Activated CD4-positive, alpha-beta T cell treated with anti-CD3 and anti-CD28 coated beads, Interleukin-2, amount 10 ng/mL, durations not matched to agents 24 days and 14 days (primary cell): ENCODE data around the gene BCAS4. TPM values are rescaled to one million over a fixed set of nuclear protein-coding genes. Genes with fewer than 3 reads are reported as not detected.
A peak's percentile ranks its signal among the peaks of the same experiment; 100 is the strongest.

Experiments used
- DNase-seq: peaks from one replicate; pipeline ENCODE4 v3.0.0; 2022
- H3K27ac Mint-ChIP-seq: one replicate; pipeline ENCODE4 v1.8.0; 2022; ENCODE audit warnings: mild to moderate bottlenecking, mixed read lengths
- H3K27me3 Mint-ChIP-seq: one replicate; pipeline ENCODE4 v1.8.0; 2022; ENCODE audit warnings: mixed read lengths
- H3K36me3 Mint-ChIP-seq: one replicate; pipeline ENCODE4 v1.8.0; 2022; ENCODE audit warnings: low read depth, mild to moderate bottlenecking, mixed read lengths
- H3K4me1 Mint-ChIP-seq: one replicate; pipeline ENCODE4 v1.8.0; 2021; ENCODE audit warnings: mixed read lengths
- H3K4me3 Mint-ChIP-seq: one replicate; pipeline ENCODE4 v1.8.0; 2022; ENCODE audit warnings: mild to moderate bottlenecking, moderate library complexity, mixed read lengths
- H3K9me3 Mint-ChIP-seq: one replicate; pipeline ENCODE4 v1.8.0; 2021; ENCODE audit warnings: mixed read lengths
- intact Hi-C: fragments of 100-400 bp; cut with micrococcal nuclease; formaldehyde crosslinking; loops from one replicate; pipeline ENCODE4 v1.15.1; 2023
- total RNA-seq: library from RNA; stranded (reverse); gene quantifications from 2 replicates; pipeline ENCODE4 v1.2.3, GENCODE V29; 2022

The BCAS4 gene, protein sequence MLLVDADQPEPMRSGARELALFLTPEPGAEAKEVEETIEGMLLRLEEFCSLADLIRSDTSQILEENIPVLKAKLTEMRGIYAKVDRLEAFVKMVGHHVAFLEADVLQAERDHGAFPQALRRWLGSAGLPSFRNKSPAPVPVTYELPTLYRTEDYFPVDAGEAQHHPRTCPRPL
- total RNA-seq: 7.2 and 8.4 TPM in 2 replicates

DNA sequence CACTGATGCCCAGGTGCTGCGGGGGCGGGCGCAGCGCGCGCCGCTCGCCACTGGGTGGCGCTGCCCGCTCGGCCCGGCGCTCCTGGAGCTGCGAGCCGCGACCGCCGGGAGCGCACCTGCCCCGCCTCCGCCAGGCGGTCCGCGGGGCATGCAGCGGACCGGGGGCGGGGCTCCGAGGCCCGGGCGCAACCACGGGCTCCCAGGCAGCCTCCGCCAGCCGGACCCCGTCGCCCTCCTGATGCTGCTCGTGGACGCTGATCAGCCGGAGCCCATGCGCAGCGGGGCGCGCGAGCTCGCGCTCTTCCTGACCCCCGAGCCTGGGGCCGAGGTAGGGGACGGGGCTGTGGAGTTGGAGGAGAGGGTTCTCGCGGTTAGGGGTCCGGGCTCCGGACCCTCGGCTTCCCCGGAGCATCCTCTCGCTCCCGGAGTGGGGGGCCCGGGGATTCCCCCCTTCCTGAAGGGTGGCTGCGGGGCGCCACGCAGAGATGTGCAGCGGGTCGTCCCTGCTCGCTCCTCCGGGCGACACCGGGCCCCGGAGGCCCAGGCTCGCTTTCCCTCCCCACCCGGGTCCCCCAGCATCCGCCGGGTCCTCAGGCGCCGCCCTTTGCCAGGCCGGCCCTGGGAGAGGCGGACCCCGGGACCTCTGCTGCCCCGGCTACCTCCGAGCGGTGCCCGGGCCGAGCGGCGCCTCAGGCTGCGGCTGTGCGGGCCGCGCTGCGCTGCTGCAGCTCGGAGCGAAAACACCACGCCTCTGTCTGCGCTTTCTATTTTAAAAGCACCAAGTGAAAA, at the start of gene BCAS4:
BCAS4 (plus strand) TSS at position 216 of the 789 bp plus-strand sequence; CDS start at position 239, 23 bp downstream.
- peaks cover 4% of the 10 kb centered on the region for H3K27me3 Mint-ChIP-seq
- H3K9me3 Mint-ChIP-seq: no peaks in the 10 kb centered on the region
- peak within 1 kb of the TSS; percentile 62 for H3K27ac Mint-ChIP-seq
- no peaks in the 10 kb centered on the region for H3K36me3 Mint-ChIP-seq
- peak within 1 kb of the TSS; percentile 84 for H3K4me3 Mint-ChIP-seq
- intact Hi-C loops: loop anchor here (1.0 to 5.0 kb wide), 5 partner anchors 63 to 187 kb away; partner anchors contain the start of genes DPM1, MOCS3 and PARD6B
- peaks cover 12% of the 10 kb centered on the region for H3K4me1 Mint-ChIP-seq
- DNase-seq: peak; percentile 97

DNA sequence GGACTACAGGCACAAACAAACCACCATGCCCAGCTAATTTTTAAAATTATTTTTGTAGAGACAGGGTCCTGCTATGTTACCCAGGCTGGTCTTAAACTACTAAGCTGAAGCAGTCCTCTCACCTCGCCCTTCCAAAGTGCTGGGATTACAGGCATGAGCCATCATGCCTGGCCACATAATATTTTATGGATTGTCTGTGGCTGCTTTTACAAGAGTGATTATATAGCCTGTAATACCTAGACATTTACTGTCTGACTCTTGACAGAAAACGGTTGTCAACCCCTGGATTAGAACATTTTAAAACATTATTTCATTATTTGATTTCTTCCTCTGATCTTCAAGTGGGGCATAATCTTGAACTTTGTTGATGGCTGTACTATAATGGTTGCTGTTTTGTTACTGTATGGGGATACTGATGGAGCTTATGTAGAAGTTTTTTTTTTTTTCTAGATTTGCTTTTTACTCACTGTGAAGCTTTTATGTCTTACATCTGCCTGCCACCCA, 49.2 kb upstream of the BCAS4 start:
- H3K4me1 Mint-ChIP-seq: peaks cover 25% of the 10 kb centered on the region
- peaks cover 17% of the 10 kb centered on the region for H3K36me3 Mint-ChIP-seq
- no peak for DNase-seq
- intact Hi-C loops: loop anchor here (2.0 kb wide), 1 partner anchor 15 kb away; the partner anchor contains the start of gene PARD6B
- H3K27ac Mint-ChIP-seq: peak overlapping the region; percentile 83
- H3K9me3 Mint-ChIP-seq: no peaks in the 10 kb centered on the region
- H3K27me3 Mint-ChIP-seq: no peaks in the 10 kb centered on the region
- no peak overlapping the region for H3K4me3 Mint-ChIP-seq

DNA sequence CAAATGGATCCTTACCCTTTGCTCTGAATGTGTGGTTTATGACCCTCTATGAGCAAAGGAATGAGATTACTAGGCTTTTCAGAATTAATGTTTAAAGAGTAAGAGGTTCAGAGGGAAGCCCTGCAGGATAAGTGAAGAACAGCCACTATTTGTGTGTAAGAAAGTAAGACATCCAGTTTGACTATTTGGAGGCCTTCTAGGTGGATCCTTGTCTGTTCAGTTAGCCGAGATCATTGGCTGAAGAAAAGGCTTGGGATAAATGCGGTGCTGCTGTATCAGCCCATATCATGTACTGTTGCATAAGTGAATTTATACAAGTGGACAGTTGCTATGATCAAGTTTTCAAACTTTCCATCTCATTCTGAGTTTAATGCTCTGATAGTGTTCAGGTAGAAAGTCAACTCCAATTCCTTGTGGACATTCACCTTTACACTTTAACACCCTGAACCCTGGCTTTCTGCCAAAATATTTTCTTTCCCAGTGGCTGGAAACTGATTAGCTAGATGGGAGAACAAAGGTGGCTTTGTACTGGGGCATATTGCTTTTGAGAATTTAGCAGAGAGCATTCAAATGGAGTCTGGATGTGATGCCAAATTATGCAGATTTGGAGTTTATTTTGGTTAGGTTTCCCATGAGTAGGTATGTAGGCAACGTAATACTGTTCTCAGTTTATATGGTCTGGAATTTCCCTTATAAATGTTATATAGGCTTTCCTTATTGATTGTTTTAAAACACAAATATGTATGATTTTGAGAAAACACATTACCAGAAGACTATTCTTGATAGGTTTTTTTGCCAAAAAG, 48.5 kb upstream of the BCAS4 start:
- Mint-ChIP-seq H3K9me3 (no peaks in the 10 kb centered on the region), H3K4me3 (no peak overlapping the region)
- no peak for DNase-seq

DNA sequence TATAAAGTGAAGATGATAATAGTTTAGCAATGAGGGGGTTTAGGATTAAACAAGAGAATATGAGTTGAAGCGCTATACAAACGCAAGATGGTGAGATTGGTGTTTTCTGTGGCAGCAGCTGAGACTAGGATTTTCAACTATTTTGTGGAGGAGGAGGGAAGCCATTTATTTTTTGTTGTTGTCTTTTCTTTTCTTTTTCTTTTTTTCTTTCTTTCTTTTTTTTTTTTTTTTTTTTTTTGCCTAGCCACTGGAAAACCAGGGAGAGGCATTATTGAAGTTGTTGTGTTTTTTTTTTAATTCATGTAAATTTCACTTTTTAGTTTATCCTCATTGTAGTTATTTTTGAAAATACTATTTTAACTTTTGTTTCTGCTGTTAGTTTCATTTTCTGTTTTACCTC, 47.6 kb upstream of the BCAS4 start:
- Mint-ChIP-seq H3K27me3 (no peaks in the 10 kb centered on the region), H3K4me3 (peak overlapping the region; percentile 44), H3K4me1 (peaks cover 21% of the 10 kb centered on the region), H3K9me3 (no peaks in the 10 kb centered on the region), H3K27ac (peak overlapping the region; percentile 9), H3K36me3 (peaks cover 16% of the 10 kb centered on the region)
- DNase-seq: no peak
- intact Hi-C loops: loop anchor here (1.0 to 2.0 kb wide), 2 partner anchors 16 to 84 kb away; partner anchors contain the start of gene PARD6B

More for the DNA sequence above, 48.5 kb upstream of the BCAS4 start:
- Mint-ChIP-seq H3K27ac (peak overlapping the region; percentile 83), H3K36me3 (peaks cover 16% of the 10 kb centered on the region), H3K4me1 (peaks cover 21% of the 10 kb centered on the region), H3K27me3 (no peaks in the 10 kb centered on the region)
- intact Hi-C loops: loop anchor here (2.0 kb wide), 1 partner anchor 16 kb away; the partner anchor contains the start of gene PARD6B

DNA sequence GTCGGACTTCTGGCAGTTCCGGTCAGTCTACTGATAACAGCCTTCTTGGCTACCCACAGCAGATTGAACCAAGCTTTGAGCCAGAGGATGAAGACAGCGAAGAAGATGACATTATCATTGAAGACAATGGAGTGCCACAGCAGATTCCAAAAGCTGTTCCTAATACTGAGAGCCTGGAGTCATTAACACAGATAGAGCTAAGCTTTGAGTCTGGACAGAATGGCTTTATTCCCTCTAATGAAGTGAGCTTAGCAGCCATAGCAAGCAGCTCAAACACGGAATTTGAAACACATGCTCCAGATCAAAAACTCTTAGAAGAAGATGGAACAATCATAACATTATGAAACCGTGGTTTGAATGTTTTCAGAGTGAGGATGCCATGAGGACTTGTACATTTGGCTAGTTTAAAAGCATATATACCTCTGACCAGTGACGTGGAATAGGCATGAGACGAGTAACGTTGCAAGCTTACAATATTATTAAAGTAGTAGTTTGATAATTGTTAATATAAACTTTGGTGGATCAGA, 44.7 kb upstream of the BCAS4 start:
- Mint-ChIP-seq H3K27me3 (no peaks in the 10 kb centered on the region), H3K27ac (no peak overlapping the region), H3K4me1 (peaks cover 16% of the 10 kb centered on the region), H3K9me3 (no peaks in the 10 kb centered on the region), H3K4me3 (no peak overlapping the region), H3K36me3 (peaks cover 10% of the 10 kb centered on the region)
- intact Hi-C loops: no loop called here
- no peak for DNase-seq

DNA sequence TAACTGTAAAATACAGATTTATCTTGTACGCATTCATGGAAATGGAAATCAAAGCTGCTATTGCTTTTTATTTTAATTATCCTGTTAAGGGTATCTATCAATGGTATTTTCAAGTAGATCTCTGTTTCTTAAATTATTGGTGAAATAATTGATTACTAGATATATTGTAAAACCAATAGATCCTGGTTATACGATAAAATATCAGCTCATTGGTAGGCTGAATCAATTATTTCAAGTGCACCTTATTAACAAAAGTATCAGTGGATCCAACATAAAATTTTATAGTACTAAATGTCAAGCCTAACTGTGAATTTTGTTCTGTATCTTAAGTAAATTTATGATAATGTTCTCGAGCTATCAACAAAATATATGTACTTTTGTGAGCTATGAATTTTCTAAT, 41.7 kb upstream of the BCAS4 start:
- H3K9me3 Mint-ChIP-seq: no peaks in the 10 kb centered on the region
- H3K27me3 Mint-ChIP-seq: no peaks in the 10 kb centered on the region
- peaks cover 3% of the 10 kb centered on the region for H3K36me3 Mint-ChIP-seq
- intact Hi-C loops: no loop called here
- no peak overlapping the region for H3K27ac Mint-ChIP-seq
- no peaks in the 10 kb centered on the region for H3K4me1 Mint-ChIP-seq
- no peak overlapping the region for H3K4me3 Mint-ChIP-seq
- no peak for DNase-seq

DNA sequence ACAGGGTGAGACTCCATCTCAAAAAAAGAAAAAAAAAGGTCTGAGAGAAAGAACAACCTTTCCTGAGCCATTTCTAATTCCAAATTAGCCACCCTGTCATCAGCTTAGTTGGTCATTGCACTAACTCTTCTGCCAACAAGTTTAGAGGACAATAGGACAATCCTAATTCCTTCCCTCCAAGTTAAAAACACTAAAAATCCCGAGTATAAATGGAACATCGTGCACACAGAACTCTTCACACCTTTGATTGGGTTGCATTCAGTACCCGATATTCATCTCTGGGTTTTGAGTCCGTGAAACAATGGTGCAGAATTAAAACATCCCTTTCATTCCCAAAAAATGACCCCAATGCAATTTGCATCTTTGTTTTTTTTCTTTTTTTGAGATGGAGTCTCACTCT, 40.4 kb upstream of the BCAS4 start:
- Mint-ChIP-seq H3K4me1 (no peaks in the 10 kb centered on the region), H3K4me3 (no peak overlapping the region), H3K27me3 (peaks cover 3% of the 10 kb centered on the region), H3K27ac (no peak overlapping the region), H3K36me3 (peaks cover 3% of the 10 kb centered on the region), H3K9me3 (no peaks in the 10 kb centered on the region)
- intact Hi-C loops: no loop called here
- no peak for DNase-seq

DNA sequence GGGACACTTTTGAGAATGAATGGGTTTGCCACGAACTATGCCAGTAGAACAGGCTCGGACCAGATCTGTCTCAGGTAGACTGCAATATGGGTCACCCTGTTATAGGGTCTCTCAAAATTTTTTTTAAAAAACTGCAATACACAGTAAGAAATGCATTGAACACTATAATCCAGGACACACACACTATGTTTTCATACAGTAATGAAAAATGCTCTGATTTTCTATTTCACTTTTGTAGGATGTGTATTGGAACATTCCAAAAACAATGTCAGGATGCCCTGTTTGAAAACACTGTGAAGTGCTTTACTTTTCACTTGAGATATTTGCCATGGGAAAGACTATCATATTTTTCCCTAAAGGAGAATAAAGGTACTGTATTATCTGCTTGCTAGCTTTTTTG, 38.4 kb upstream of the BCAS4 start:
- H3K4me1 Mint-ChIP-seq: no peaks in the 10 kb centered on the region
- no peak overlapping the region for H3K27ac Mint-ChIP-seq
- no peak for DNase-seq
- H3K27me3 Mint-ChIP-seq: peaks cover 3% of the 10 kb centered on the region
- H3K36me3 Mint-ChIP-seq: no peaks in the 10 kb centered on the region
- H3K9me3 Mint-ChIP-seq: no peaks in the 10 kb centered on the region
- no peak overlapping the region for H3K4me3 Mint-ChIP-seq
- intact Hi-C loops: no loop called here

DNA sequence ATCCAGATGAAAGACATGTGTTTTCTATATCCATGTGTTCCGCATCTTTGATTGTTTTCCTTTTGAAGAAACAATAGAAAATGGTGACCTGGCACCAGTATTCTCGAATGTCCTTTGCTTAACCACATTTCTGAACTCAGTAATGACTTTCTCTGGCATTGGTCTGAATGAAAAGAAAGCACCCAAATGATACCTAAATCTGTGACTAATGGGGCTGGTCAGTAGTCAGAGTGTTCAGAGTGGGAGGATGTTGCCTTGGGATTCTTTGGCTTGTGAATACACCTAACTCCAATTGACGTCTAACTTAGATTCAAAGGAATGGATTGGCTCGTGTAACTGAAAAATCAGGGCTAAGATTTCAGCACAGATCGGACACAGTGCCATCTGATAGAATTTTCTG, 36.4 kb upstream of the BCAS4 start:
- intact Hi-C loops: no loop called here
- no peak for DNase-seq
- no peak overlapping the region for H3K27ac Mint-ChIP-seq
- H3K4me3 Mint-ChIP-seq: no peak overlapping the region
- H3K9me3 Mint-ChIP-seq: no peaks in the 10 kb centered on the region
- no peaks in the 10 kb centered on the region for H3K36me3 Mint-ChIP-seq
- no peaks in the 10 kb centered on the region for H3K4me1 Mint-ChIP-seq
- H3K27me3 Mint-ChIP-seq: peaks cover 3% of the 10 kb centered on the region

DNA sequence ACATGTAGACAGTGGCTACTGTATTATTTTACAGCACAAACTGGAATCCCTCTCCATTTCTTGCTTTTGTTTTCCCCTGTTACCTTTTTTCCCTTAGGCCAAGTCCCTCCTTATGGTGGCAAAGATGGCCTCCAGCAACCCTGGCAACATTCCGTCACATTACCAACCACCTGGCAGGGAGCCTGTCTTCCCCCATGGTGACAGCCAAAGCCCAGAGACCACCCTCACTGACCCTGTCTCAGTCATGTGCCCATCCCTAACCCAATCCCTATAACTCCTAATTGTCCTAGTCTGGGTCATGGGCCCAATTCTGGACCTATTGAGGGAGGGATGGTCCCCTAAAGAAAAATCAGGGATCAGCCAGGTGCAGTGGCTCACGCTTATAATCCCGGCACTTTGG, 35.9 kb upstream of the BCAS4 start:
- Mint-ChIP-seq H3K27ac (no peak overlapping the region), H3K4me1 (no peaks in the 10 kb centered on the region), H3K4me3 (no peak overlapping the region), H3K36me3 (no peaks in the 10 kb centered on the region), H3K27me3 (peaks cover 3% of the 10 kb centered on the region), H3K9me3 (no peaks in the 10 kb centered on the region)
- no peak for DNase-seq
- intact Hi-C loops: no loop called here

DNA sequence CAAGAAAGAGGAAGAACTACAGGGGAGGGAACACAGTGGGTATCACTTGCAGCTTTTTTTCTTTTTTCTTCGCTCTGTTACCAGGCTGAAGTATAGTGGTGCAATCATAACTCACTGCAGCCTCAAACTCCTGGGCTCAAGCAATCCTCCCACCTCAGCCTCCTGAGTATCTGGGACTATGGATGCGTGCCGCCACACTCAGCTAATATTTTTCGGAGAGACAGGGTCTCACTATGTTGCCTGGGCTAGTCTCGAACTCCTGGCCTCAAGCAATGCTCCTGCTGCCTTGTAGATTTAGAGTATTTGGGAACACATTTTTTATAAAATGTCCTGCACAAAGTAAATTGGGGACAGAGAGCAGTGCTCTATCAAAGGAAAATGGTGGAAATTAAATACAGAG, 35.2 kb upstream of the BCAS4 start:
- no peak for DNase-seq

DNA sequence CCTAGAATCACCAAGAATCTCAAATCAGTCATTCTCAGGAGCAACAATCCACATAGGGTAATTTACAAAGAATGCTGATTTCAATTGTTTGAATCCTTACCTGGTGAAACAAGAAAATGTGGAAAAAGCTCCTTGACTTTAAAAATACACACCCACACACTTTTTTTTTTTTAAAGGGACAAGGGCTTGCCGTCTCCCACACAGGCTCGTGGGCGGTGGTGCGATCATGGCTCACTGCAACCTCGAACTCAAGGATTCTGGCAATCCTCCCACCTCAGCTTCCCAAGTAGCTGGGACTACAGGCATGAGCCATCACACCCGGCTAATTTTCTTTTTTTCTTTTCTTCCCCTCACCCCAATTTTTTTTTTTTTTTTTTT, 32.8 kb upstream of the BCAS4 start:
- Mint-ChIP-seq H3K9me3 (no peaks in the 10 kb centered on the region), H3K36me3 (no peaks in the 10 kb centered on the region), H3K27ac (no peak overlapping the region), H3K4me1 (no peaks in the 10 kb centered on the region), H3K27me3 (peaks cover 4% of the 10 kb centered on the region), H3K4me3 (no peak overlapping the region)
- intact Hi-C loops: no loop called here
- no peak for DNase-seq

More for the DNA sequence above, 35.2 kb upstream of the BCAS4 start:
- intact Hi-C loops: no loop called here
- H3K27me3 Mint-ChIP-seq: peaks cover 3% of the 10 kb centered on the region
- no peaks in the 10 kb centered on the region for H3K36me3 Mint-ChIP-seq
- no peak overlapping the region for H3K4me3 Mint-ChIP-seq
- peak overlapping the region; percentile 31 for H3K27ac Mint-ChIP-seq
- H3K9me3 Mint-ChIP-seq: no peaks in the 10 kb centered on the region
- no peaks in the 10 kb centered on the region for H3K4me1 Mint-ChIP-seq

DNA sequence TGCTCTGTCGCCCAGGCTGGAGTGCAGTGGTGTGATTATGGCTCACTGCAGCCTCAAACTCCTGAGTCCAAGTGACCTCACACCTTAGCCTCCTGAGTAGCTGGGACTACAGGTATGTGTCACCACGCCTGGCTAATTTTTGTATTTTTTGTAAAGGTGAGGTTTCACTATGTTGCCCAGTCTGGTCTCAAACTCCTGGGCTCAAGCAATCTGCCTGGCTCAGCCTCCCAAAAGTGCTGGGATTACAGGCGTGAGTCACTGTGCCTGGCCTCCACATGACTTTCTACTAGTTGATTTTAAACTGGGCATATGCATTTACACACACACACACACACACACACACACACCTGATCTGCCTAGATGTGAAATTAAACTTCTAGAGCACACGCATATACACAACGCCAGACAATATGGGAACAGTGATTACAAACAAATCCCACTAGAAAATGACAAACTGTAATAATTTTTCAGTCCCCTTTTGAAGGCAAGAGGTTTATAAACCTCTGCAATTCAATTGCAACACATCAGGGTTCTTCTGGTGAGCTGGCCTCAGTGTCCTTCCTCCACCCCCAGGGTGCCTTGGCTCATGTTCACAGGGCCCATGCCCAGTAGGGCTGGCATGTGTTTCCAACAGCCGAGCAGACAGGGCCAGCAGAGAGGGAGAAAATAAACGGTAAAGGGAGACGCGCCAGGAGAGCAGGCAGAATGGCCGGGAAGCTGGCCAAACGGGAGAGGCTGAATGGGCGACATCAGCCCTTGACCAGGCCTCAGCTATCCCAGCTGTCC, 32.2 kb upstream of the BCAS4 start:
- DNase-seq: no peak
- H3K27me3 Mint-ChIP-seq: peaks cover 6% of the 10 kb centered on the region
- H3K36me3 Mint-ChIP-seq: no peaks in the 10 kb centered on the region
- H3K27ac Mint-ChIP-seq: no peak overlapping the region
- H3K4me1 Mint-ChIP-seq: no peaks in the 10 kb centered on the region
- intact Hi-C loops: no loop called here
- no peaks in the 10 kb centered on the region for H3K9me3 Mint-ChIP-seq
- no peak overlapping the region for H3K4me3 Mint-ChIP-seq
